Peyer's patch (tissue), 4 donors: Measurements from ENCODE around the gene C5orf34. TPM values are rescaled to one million over a fixed set of nuclear protein-coding genes. Genes with fewer than 3 reads are reported as not detected.

Source experiments
- DNase-seq, 3 donors: peaks; one replicate each; pipeline ENCODE4 v3.0.0-alpha.2; 2017 to 2019
- H3K27ac ChIP-seq, 4 donors: fragments of 200-600 bp; sonication (generic); one replicate each; pipeline ENCODE4 v1.5.1; 2016 to 2019
- H3K27me3 ChIP-seq, 2 donors: fragments of 200-600 bp; sonication (generic); one replicate each; pipeline ENCODE4 v1.5.1; 2019
- H3K36me3 ChIP-seq, 3 donors: fragments of 200-600 bp; sonication (generic); one replicate each; pipeline ENCODE4 v1.5.1; 2016 to 2019
- H3K4me1 ChIP-seq, 4 donors: fragments of 200-600 bp; sonication (generic); one replicate each; pipeline ENCODE4 v1.5.1; 2016 to 2019
- H3K4me3 ChIP-seq, 4 donors: fragments of 200-600 bp; sonication (generic); 1 replicate in 3 of 4; 2 replicates in 1 of 4; pipeline ENCODE4 v1.5.1; 2016 to 2019; ENCODE audit warnings: mild to moderate bottlenecking in 1 of 4
- H3K9me3 ChIP-seq, 4 donors: fragments of 200-600 bp; sonication (generic); one replicate each; pipeline ENCODE4 v1.5.1; 2016 to 2019; ENCODE audit warnings: mild to moderate bottlenecking in 1 of 4
- POLR2A ChIP-seq, 2 donors: fragments of 450-650 bp; IDR thresholded peaks; one replicate each; pipeline ENCODE4 v1.5.1; 2017; ENCODE audit warnings: antibody characterized with exemption in 2 of 2, mild to moderate bottlenecking in 2 of 2, moderate library complexity in 2 of 2
- total RNA-seq, 4 donors: library from RNA; depleted of rRNA; stranded (reverse); fragments of >200 nt; gene quantifications; one replicate each; pipeline ENCODE4 v1.1.0, GENCODE V29; 2016
- TF ChIP-seq, protein P1 (sequence below), 6 experiments: fragments of 450-650 bp in 4 of 6; fragments of 200-600 bp in 2 of 6; sonication (generic) in 1 of 6; IDR thresholded peaks; one replicate each; pipeline ENCODE4 v1.5.1; 2017 to 2019; ENCODE audit warnings: antibody characterized with exemption in 6 of 6, mild to moderate bottlenecking in 3 of 6, moderate library complexity in 1 of 6

The C5orf34 gene, protein sequence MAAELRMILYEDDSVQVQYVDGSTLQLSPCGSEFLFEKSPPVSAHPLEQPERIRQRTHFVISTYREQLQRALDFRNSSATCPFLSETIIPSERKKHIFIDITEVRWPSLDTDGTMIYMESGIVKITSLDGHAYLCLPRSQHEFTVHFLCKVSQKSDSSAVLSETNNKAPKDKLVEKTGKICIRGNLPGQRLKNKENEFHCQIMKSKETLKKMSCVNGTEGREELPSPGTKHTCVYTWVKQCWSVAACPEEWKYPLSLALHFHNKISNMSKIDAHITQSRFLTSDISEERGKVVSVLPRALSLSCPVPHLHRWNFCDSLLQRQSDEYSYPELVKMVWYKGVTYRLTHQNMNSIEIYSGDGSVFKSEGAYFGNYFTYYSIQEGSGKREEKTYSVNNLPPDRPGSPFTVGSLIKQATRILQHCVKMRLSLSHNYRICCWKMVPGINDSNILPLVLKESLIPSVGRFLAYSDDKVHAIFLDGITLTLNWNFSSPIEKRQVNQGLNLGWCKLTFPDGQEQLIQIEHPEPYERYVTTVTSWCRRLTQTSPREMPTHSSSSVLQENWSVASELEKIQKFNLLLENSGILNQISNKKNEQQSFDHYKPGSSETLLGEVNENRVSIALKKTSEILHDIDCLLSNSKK
- total RNA-seq: 1 to 10 TPM in 2 of 4 donors, under 1 TPM in 2; 0.47 to 7.4 (median 1.3) TPM

DNA sequence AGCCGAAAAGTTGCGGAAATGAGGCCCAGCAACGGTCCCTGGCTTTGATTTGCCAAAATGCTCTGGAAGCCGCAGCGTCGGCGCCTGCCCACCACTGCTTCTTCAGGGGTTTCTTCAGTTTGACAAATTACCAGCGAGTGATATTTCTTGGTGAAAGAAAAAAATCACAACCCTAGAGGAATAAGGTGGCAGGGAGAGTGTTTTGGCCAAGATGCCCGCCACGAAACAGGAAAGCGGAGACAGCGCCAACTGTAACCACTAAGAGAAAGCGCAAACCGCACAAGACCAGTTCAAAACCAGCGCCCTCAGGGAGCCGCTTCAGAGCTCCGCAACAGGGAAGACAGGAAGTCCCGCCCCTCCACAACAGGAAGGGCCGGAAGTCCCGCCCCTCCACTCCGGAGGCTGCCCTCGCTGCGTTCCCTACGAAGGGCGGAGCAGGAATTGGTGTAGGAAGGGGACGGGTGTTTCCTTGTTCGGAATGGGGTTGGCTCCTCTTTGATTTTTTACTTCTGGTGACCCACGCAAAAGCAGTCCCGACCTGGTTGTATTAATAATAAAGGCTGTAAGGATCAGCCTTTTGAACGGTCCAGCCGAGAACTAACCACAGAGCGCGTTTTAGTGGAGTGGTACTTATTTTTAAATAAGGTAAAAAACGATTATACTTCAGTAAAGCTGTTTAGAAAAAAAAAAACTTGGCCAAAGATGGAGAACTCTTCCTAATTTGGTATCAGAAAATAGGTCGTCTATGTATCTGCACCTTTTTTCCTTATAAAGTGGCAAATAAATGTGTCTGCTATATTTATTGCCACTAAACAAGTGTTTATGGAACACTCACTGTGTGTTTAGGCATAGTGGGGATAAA, at the start of gene C5orf34:
TSS of gene C5orf34 (minus strand) at position 333 of the 862 bp plus-strand sequence. CDS start 5,809 bp downstream, outside the sequence.
- peak in 1 of 2 donors; percentile 71 for TF ChIP-seq POLR2A (IDR thresholded peaks at IDR 0.05)
- TF ChIP-seq, protein P1, sequence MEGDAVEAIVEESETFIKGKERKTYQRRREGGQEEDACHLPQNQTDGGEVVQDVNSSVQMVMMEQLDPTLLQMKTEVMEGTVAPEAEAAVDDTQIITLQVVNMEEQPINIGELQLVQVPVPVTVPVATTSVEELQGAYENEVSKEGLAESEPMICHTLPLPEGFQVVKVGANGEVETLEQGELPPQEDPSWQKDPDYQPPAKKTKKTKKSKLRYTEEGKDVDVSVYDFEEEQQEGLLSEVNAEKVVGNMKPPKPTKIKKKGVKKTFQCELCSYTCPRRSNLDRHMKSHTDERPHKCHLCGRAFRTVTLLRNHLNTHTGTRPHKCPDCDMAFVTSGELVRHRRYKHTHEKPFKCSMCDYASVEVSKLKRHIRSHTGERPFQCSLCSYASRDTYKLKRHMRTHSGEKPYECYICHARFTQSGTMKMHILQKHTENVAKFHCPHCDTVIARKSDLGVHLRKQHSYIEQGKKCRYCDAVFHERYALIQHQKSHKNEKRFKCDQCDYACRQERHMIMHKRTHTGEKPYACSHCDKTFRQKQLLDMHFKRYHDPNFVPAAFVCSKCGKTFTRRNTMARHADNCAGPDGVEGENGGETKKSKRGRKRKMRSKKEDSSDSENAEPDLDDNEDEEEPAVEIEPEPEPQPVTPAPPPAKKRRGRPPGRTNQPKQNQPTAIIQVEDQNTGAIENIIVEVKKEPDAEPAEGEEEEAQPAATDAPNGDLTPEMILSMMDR (IDR thresholded peaks at IDR 0.05): peak in 1 of 6 experiments; percentile 13
- H3K9me3 ChIP-seq: no peaks in the 10 kb centered on the region
- no peaks in the 10 kb centered on the region for H3K36me3 ChIP-seq
- H3K4me1 ChIP-seq: peaks cover 0 to 11% (median 0%) of the 10 kb centered on the region in 4 donors
- peak within 1 kb of the TSS; percentile 50 to 77 (median 58) for H3K4me3 ChIP-seq
- peak within 1 kb of the TSS; percentile 76 to 78 (median 77) for H3K27ac ChIP-seq
- H3K27me3 ChIP-seq: no peaks in the 10 kb centered on the region
- peak; percentile 94 to 98 (median 97) for DNase-seq

DNA sequence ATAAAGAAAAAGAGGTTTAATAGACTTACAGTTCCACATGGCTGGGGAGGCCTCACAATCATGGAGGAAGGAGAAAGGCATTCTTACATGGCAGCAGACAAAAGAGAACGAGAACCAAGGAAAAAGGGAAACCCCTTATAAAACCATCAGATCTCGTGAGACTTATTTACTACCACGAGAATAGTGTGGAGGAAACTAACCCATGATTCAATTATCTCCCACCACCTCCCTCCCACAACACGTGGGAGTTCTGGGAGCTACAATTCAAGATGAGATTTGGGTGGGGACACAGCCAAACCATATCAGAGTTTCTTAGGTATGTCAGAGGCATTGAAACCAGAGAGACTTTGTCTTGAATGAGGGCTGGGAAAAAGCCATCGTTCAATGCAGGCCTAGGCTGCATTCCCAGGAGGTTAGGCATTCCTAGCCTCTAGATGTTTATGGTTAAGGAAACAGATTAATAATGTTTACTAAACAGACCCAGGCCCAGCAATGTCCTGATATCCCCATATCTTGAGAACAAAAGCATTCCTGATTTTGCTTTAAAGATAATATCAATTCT, 49.4 kb upstream of the C5orf34 start:
- Histone ChIP-seq H3K4me1 (no peaks in the 10 kb centered on the region), H3K27ac (no peak overlapping the region), H3K9me3 (no peaks in the 10 kb centered on the region), H3K4me3 (no peak overlapping the region), H3K36me3 (no peaks in the 10 kb centered on the region), H3K27me3 (no peaks in the 10 kb centered on the region)
- no peak for TF ChIP-seq POLR2A (IDR thresholded peaks at IDR 0.05)
- TF ChIP-seq, protein P1 (IDR thresholded peaks at IDR 0.05): no peak
- no peak for DNase-seq

DNA sequence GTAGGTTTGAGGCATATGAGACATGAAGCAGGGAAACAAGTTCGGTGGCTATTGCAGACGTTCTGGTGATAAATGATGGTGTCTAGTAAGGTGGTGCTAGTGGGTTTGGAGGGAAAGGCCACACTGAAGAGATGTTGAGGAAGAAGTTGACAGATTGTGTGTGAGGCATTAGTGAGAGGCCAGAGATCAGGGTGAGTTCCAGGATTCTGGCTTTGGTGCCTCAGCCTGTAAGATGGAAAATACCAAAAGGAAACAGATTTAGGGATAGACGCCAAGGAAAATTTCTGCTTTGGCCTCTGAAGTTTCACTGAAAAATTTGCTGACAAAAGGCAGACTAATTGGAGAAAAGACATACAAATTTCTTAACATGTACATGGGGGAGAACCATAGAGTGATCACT, 48.4 kb upstream of the C5orf34 start:
- no peak overlapping the region for H3K27ac ChIP-seq
- no peaks in the 10 kb centered on the region for H3K4me1 ChIP-seq
- TF ChIP-seq, protein P1 (IDR thresholded peaks at IDR 0.05): no peak
- no peak for TF ChIP-seq POLR2A (IDR thresholded peaks at IDR 0.05)
- H3K27me3 ChIP-seq: no peaks in the 10 kb centered on the region
- no peaks in the 10 kb centered on the region for H3K36me3 ChIP-seq
- no peak for DNase-seq
- no peak overlapping the region for H3K4me3 ChIP-seq
- no peaks in the 10 kb centered on the region for H3K9me3 ChIP-seq

DNA sequence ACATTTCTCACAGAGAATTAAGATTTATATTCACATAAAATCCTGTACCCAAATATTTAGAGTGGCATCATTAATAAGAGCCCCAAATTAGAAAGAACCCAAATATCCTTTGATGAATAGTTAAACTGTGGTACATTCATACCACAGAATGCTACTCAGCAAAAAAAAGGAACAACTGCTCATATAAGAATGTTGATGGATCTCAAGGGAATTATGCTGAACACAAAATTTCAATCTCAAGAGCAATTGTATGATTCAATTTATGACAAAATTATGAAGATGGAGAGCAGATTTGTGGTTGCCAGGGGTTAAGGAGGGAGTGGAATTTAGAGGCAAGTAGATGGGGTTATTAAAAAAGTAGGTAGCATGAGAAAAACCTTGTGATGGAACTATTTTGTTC, 46.4 kb upstream of the C5orf34 start:
- no peak for TF ChIP-seq POLR2A (IDR thresholded peaks at IDR 0.05)
- TF ChIP-seq, protein P1 (IDR thresholded peaks at IDR 0.05): no peak
- no peaks in the 10 kb centered on the region for H3K36me3 ChIP-seq
- DNase-seq: no peak
- H3K4me3 ChIP-seq: no peak overlapping the region
- H3K27ac ChIP-seq: no peak overlapping the region
- H3K9me3 ChIP-seq: no peaks in the 10 kb centered on the region
- no peaks in the 10 kb centered on the region for H3K27me3 ChIP-seq
- H3K4me1 ChIP-seq: no peaks in the 10 kb centered on the region

DNA sequence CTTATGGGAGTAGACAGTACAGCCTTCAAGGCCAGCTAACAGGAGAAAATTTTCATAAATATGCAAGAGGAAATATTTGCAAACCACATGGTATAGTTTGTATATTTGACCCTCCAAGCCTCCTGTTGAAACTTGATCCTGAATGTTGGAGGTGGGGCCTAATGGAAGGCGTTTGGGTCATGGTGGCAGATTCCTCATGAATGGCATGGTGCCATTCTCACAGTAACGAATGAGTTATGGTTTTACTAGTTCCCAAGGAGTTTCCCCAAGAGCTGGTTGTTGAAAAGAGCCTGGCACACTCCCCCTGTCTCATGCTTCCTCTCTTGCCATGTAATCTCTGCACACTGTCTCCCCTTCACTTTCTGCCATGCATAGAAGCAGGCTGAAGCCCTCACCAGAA, 45.2 kb upstream of the C5orf34 start:
- no peaks in the 10 kb centered on the region for H3K27me3 ChIP-seq
- no peak overlapping the region for H3K4me3 ChIP-seq
- H3K4me1 ChIP-seq: peaks cover 0 to 8% (median 0%) of the 10 kb centered on the region in 4 donors
- no peak for DNase-seq
- no peaks in the 10 kb centered on the region for H3K36me3 ChIP-seq
- no peak overlapping the region for H3K27ac ChIP-seq
- no peak for TF ChIP-seq POLR2A (IDR thresholded peaks at IDR 0.05)
- TF ChIP-seq, protein P1 (IDR thresholded peaks at IDR 0.05): no peak
- no peaks in the 10 kb centered on the region for H3K9me3 ChIP-seq
